SK-N-SH treated with all-trans-retinoic acid at 6 μM for 48 hours (cell line): ENCODE data around the gene LAPTM5.

Experiments
- ATAC-seq: fragments of 200-7000 bp; cut with Tn5 transposase; 3 replicates; pipeline ENCODE4 v1.9.1; 2020; ENCODE audit warnings: mild to moderate bottlenecking, moderate library complexity
- BACH2 ChIP-seq: fragments of 250-450 bp; sonication (Bioruptor Pico); IDR thresholded peaks from 2 replicates; pipeline ENCODE4 v1.9.0; 2021; ENCODE audit warnings: mild to moderate bottlenecking, borderline replicate concordance
- ESRRG ChIP-seq: fragments of 250-450 bp; sonication (Bioruptor Pico); IDR thresholded peaks from 2 replicates; pipeline ENCODE4 v1.6.1; 2021; ENCODE audit warnings: mild to moderate bottlenecking
- ISL1 ChIP-seq: fragments of 250-450 bp; sonication (Bioruptor Pico); IDR thresholded peaks from 2 replicates; pipeline ENCODE4 v2.1.2; 2022; ENCODE audit warnings: mild to moderate bottlenecking, moderate library complexity
- OSR1 ChIP-seq: fragments of 250-450 bp; sonication (Bioruptor Pico); IDR thresholded peaks from 2 replicates; pipeline ENCODE4 v1.8.0; 2022; ENCODE audit warnings: moderate library complexity, mild to moderate bottlenecking, inconsistent platforms
- PATZ1 ChIP-seq: fragments of 250-450 bp; sonication (Bioruptor Pico); IDR thresholded peaks from 2 replicates; pipeline ENCODE4 v1.8.0; 2020; ENCODE audit warnings: mild to moderate bottlenecking, moderate library complexity, borderline replicate concordance
- PPARA ChIP-seq: fragments of 250-450 bp; sonication (Bioruptor Pico); IDR thresholded peaks from 2 replicates; pipeline ENCODE4 v1.5.0; 2020; ENCODE audit warnings: mild to moderate bottlenecking, borderline replicate concordance
- RARB ChIP-seq: fragments of 250-450 bp; sonication (Bioruptor Pico); IDR thresholded peaks from 2 replicates; pipeline ENCODE4 v1.8.0; 2021; ENCODE audit warnings: mild to moderate bottlenecking, moderate library complexity
- SNAI2 ChIP-seq: fragments of 250-450 bp; sonication (Bioruptor Pico); IDR thresholded peaks from 2 replicates; pipeline ENCODE4 v1.5.0; 2020; ENCODE audit warnings: mild to moderate bottlenecking, moderate library complexity
- TCF4 ChIP-seq: fragments of 250-450 bp; sonication (Bioruptor Pico); IDR thresholded peaks from 2 replicates; pipeline ENCODE4 v1.8.0; 2021; ENCODE audit warnings: mild to moderate bottlenecking, moderate library complexity, borderline replicate concordance
- ZC3H10 ChIP-seq: fragments of 250-450 bp; sonication (Bioruptor Pico); IDR thresholded peaks from 2 replicates; pipeline ENCODE4 v1.5.1; 2021; ENCODE audit warnings: mild to moderate bottlenecking, moderate library complexity
- ZFP3 ChIP-seq: fragments of 250-450 bp; sonication (Bioruptor Pico); IDR thresholded peaks from 2 replicates; pipeline ENCODE4 v1.5.0; 2020; ENCODE audit warnings: mild to moderate bottlenecking, moderate library complexity
- ZFP30 ChIP-seq: fragments of 450-650 bp; formaldehyde crosslinking; IDR thresholded peaks from 2 replicates; pipeline ENCODE4 v1.5.0; 2022; ENCODE audit warnings: mild to moderate bottlenecking, moderate library complexity
- ZNF565 ChIP-seq: fragments of 450-650 bp; formaldehyde crosslinking; conservative IDR thresholded peaks from 2 replicates; pipeline ENCODE4 v1.5.0; 2020; ENCODE audit warnings: low read depth, mild to moderate bottlenecking, moderate library complexity
- ZNF70 ChIP-seq: fragments of 450-650 bp; formaldehyde crosslinking; IDR thresholded peaks from 2 replicates; pipeline ENCODE4 v1.5.0; 2020; ENCODE audit warnings: mild to moderate bottlenecking, moderate library complexity
- TF ChIP-seq, protein P1 (sequence below): fragments of 250-450 bp; sonication (Bioruptor Pico); IDR thresholded peaks from 2 replicates; pipeline ENCODE4 v1.5.1; 2021; ENCODE audit warnings: mild to moderate bottlenecking, moderate library complexity

LAPTM5 gene

GRCh38 chr1:30731109-30731805, 26.3 kb downstream of the LAPTM5 start:
- TF ChIP-seq BACH2, result no peak
- no peak for TF ChIP-seq PPARA
- TF ChIP-seq ESRRG (CRISPR knock-in tag), result no peak
- TF ChIP-seq, protein P1, sequence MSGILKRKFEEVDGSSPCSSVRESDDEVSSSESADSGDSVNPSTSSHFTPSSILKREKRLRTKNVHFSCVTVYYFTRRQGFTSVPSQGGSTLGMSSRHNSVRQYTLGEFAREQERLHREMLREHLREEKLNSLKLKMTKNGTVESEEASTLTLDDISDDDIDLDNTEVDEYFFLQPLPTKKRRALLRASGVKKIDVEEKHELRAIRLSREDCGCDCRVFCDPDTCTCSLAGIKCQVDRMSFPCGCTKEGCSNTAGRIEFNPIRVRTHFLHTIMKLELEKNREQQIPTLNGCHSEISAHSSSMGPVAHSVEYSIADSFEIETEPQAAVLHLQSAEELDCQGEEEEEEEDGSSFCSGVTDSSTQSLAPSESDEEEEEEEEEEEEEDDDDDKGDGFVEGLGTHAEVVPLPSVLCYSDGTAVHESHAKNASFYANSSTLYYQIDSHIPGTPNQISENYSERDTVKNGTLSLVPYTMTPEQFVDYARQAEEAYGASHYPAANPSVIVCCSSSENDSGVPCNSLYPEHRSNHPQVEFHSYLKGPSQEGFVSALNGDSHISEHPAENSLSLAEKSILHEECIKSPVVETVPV (CRISPR knock-in tag), result no peak
- no peak for TF ChIP-seq ZFP30 (CRISPR knock-in tag)
- TF ChIP-seq PATZ1, result no peak
- TF ChIP-seq OSR1 (CRISPR knock-in tag), result no peak
- no peak for TF ChIP-seq ZNF70 (CRISPR knock-in tag)
- no peak for TF ChIP-seq ISL1
- TF ChIP-seq ZNF565, result no peak
- no peak for TF ChIP-seq ZFP3 (CRISPR knock-in tag)
- TF ChIP-seq, all 23 proteins: peak for 0
- no peak for ATAC-seq

- ATAC-seq, result no peak
- TF ChIP-seq OSR1 (CRISPR knock-in tag), result no peak
- TF ChIP-seq, protein P1 (CRISPR knock-in tag), result no peak
- no peak for TF ChIP-seq ZC3H10 (CRISPR knock-in tag)
- TF ChIP-seq PATZ1, result no peak
Measured at GRCh38 chr1:30730346-30731108, 27.0 kb downstream of the LAPTM5 start.

GRCh38 chr1:30729901-30730300, 27.7 kb downstream of the LAPTM5 start:
- no peak for ATAC-seq

More at GRCh38 chr1:30729901-30730300, 27.7 kb downstream of the LAPTM5 start:
- TF ChIP-seq PATZ1 (no peak), TCF4 (CRISPR knock-in tag) (no peak), ZNF70 (CRISPR knock-in tag) (no peak), RARB (no peak), BACH2 (no peak), SNAI2 (CRISPR knock-in tag) (no peak), ISL1 (no peak), ESRRG (CRISPR knock-in tag) (no peak), PPARA (no peak), ZFP30 (CRISPR knock-in tag) (no peak)
